ENCODE measurements around the gene TEX19.
"Not testable (repeated sequence)": the region's sequence is repeated elsewhere in the genome, so short reads cannot be mapped to it uniquely, and the experiment has no call there.

Gene TEX19

GRCh38 chr17:82354804-82355308, 4.2 kb upstream of the TEX19 start:
- no peak for DNase-seq (ENCODE audit: low read depth in 2 of 2)

DNA sequence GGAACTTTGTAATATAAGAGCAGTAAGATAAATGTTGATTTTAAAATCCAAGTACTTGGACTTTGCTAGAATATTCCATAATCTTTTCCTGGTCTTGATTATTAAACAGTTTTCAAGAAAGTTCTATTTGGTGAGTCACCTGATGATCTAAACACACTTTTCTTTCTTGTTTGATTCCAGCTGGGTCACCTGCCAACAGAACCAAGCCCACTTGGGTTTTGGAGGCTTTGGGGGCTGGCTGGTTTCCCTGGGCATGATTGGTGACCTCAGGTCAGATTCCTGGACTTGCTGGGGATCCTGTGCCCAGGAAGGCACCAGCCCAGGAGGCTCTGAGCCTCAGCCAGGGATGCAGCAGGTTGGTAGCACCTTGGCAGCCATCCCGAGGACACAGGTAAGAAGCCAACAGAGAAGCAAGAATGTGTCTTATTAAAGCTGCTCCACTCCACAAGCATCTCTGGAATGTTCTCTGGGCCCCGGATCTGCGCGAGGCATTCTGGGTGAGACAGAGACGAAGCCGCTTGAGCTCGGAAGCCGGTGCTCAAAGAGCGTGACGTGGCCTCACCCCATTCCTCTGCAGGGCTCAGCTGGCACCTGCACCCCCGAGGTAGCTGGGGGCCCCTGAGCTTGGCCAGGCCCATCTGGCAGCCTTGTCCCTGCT, 3.1 kb upstream of the TEX19 start:
- no peak for DNase-seq (ENCODE audit: low read depth in 2 of 2)

- no peak for DNase-seq (ENCODE audit: low read depth in 2 of 2)
Measured at GRCh38 chr17:82356845-82357355, 2.1 kb upstream of the TEX19 start.

DNA sequence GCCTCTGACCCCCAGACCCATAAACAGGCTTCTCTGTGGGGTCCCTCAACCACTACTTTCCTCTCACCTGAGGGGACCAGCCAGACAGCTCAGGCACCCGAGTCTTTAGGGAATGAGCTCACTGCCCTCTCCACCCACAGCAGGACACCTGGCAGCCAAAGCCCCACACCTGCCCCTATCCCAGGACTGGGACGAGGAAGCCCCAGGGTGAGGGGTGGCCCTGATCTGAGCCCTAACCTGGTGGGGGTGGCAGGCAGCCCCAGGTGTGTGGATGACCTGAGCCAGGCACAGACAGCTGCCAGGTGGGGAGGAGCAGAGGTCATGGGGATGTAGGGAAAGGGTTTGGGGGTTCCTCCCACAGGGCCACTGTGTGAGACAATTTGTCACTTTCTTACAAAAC, 1.7 kb upstream of the TEX19 start:
- DNase-seq (ENCODE audit: low read depth in 2 of 2): no peak

DNA sequence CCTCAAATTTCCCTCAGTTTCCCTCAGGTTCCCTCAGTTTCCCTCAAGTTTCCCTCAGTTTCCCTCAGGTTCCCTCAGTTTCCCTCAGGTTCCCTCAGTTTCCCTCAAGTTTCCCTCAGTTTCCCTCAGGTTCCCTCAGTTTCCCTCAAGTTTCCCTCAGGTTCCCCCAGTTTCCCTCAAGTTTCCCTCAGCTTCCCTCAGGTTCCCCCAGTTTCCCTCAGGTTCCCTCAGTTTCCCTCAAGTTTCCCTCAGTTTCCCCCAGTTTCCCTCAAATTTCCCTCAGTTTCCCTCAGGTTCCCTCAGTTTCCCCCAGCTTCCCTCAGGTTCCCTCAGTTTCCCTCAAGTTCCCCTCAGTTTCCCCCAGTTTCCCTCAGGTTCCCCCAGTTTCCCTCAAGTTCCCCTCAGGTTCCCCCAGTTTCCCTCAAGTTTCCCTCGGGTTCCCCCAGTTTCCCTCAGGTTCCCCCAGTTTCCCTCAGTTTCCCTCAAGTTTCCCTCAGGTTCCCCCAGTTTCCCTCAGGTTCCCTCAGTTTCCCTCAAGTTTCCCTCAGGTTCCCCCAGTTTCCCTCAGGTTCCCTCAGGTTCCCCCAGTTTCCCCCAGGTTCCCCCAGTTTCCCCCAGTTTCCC, 516 bp downstream of the TEX19 start:
- DNase-seq (ENCODE audit: low read depth in 2 of 2): not testable (repeated sequence)

DNA sequence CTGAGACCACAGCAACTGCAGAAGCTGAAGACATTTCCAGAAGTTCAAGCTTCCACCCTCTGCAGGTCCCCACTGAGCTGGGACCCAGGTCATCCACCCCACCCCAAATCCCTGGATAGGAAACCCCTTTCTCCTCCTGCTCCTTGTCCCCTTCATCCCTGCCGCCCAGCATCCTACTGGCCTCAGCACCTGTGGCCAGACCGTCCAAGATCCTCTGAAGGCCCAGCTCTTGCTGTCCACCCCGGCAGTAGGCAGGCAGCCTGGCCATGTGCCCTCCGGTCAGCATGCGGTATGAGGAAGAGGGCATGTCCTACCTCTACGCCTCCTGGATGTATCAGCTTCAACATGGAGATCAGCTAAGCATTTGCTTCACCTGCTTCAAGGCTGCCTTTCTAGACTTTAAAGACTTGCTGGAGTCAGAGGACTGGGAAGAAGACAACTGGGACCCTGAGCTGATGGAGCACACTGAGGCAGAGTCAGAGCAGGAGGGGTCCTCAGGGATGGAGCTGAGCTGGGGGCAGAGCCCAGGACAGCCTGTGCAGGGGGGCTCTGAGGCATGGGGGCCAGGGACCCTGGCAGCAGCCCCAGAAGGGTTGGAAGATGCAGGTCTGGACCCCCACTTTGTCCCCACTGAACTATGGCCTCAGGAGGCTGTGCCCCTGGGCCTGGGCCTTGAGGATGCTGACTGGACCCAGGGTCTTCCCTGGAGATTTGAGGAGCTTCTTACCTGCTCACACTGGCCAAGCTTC, 3.0 kb downstream of the TEX19 start:
- no peak for DNase-seq (ENCODE audit: low read depth in 2 of 2)

GRCh38 chr17:82365606-82366295, 6.7 kb downstream of the TEX19 start:
- no peak for DNase-seq (ENCODE audit: low read depth in 2 of 2)

DNA sequence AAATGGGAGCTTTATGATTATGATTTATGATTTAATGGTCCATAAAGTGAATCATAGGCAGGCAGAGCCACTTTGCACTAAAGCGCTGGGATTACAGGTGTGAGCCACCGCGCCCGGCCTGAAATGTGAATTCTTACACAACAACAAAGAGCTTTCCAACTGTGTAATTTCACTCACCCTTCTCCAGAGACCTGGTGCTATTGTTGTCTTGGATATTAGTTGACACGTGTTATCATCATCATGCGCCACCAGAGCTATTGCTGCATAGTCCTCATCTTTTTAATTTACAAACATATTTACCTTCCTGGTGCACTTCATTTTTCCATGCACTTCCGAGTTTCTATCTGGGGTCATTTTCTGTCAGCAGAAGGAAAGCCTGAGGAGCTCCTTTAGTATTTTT, 7.7 kb downstream of the TEX19 start:
- no peak for DNase-seq (ENCODE audit: low read depth in 2 of 2)

- DNase-seq (ENCODE audit: low read depth in 2 of 2): no peak
Measured at GRCh38 chr17:82367724-82368524, 8.9 kb downstream of the TEX19 start.

DNA sequence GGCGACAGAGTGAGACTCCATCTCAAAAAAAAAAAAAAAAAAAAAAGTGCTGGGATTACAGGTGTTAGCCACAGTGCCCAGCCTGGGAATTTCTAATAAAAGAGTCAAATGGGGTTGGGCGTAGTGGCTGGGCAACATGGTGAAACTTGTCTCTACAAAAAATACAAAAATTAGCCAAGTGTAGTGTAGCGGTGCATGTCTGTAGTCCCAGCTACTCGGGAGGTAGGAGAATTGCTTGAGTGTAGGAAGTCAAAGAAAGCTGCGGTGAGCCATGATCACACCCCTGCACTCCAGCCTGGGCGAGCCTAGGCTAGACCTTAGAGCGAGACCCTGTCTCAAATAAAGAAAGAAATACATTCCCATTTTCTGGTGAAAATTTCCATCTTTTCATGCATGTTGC, 10.2 kb downstream of the TEX19 start:
- no peak for DNase-seq (ENCODE audit: low read depth in 2 of 2)

GRCh38 chr17:82370471-82371332, 11.7 kb downstream of the TEX19 start:
- no peak for DNase-seq (ENCODE audit: low read depth in 2 of 2)

GRCh38 chr17:82371333-82372248, 12.5 kb downstream of the TEX19 start, which contains the start of gene UTS2R:
Gene UTS2R, plus strand, starts transcription at chr17:82371765. Its CDS starts 2,560 bp downstream, at chr17:82374325.
- DNase-seq (ENCODE audit: low read depth in 2 of 2): no peak

DNA sequence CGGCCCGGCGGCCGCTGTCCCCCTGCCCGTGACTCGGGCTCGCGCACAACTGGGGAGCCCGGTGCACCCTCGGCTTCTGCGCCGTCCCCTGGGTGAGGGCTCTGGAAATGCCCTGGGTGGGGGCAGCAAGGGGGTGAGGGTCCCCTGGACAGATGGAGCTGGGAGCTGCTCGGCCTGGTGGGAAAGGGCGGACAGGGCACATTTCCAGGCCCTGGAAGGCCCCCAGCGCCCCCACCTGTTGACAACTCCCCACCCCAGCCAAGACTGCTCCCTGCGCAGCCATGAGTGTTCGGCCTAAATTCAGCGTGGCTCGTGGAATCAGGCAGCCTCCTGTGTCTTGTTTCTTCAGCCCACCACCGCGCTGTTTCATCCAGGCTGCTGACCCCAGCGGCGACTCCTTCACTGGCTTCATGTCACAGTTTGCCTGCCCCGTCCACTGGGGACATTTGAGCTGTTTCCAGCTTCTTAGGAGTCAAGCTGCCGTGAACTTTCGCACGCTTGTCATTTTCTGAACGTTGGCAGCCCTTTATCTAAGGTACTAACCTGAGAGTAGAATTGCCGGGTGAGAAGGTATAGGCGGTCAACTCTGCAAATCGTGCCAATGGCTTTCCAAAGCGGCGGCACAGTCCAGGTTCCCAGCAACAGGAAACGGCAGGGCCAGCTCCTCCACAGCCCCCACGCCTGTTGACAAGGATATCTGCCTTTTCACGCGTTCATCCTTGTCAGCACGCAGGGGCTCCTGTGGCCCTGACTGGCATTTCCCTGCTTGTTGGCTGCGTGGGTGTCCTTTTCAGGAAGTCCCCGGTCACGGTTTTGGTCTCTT, 13.4 kb downstream of the TEX19 start:
- no peak for DNase-seq (ENCODE audit: low read depth in 2 of 2)

DNA sequence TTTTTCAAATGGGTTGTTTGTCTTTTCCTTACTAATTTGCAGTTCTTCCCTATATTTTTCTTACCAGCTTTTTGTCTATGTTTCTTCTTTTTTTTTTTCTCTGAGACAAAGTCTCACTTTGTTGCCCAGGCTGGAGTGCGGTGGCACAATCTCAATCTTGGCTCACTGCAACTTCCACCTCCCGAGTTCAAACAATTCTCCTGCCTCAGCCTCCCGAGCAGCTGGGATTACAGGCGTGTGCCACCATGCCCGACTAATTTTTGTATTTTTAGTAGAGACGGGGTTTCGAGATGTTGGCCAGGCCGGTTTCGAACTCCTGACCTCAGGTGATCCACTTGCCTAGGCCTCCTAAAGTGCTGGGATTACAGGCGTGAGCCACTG, 14.0 kb downstream of the TEX19 start:
- DNase-seq (ENCODE audit: low read depth in 2 of 2): not testable (repeated sequence)

- DNase-seq (ENCODE audit: low read depth in 2 of 2): no peak
Measured at GRCh38 chr17:82373731-82374625, 14.9 kb downstream of the TEX19 start.

DNA sequence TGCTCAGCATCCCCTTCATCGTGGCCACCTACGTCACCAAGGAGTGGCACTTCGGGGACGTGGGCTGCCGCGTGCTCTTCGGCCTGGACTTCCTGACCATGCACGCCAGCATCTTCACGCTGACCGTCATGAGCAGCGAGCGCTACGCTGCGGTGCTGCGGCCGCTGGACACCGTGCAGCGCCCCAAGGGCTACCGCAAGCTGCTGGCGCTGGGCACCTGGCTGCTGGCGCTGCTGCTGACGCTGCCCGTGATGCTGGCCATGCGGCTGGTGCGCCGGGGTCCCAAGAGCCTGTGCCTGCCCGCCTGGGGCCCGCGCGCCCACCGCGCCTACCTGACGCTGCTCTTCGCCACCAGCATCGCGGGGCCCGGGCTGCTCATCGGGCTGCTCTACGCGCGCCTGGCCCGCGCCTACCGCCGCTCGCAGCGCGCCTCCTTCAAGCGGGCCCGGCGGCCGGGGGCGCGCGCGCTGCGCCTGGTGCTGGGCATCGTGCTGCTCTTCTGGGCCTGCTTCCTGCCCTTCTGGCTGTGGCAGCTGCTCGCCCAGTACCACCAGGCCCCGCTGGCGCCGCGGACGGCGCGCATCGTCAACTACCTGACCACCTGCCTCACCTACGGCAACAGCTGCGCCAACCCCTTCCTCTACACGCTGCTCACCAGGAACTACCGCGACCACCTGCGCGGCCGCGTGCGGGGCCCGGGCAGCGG, 15.7 kb downstream of the TEX19 start:
- no peak for DNase-seq (ENCODE audit: low read depth in 2 of 2)

Data from stimulated activated CD8-positive, alpha-beta memory T cell treated with anti-CD3 and anti-CD28 coated beads, Interleukin-2, amount 100 ng/mL, for 1 hour (primary cell).